Activated CD4-positive, alpha-beta T cell treated with anti-CD3 and anti-CD28 coated beads, Interleukin-2, amount 50 U/mL, for 24 hours (primary cell): ENCODE results near the gene BMF.

ENCODE experiments used
- DNase-seq, 2 donors: peaks; one replicate each; pipeline ENCODE4 v3.0.0-alpha.2; 2020; ENCODE audit warnings: low read depth in 1 of 2, low spot score in 1 of 2

Gene BMF

GRCh38 chr15:40067921-40068624 is 40.6 kb downstream of the BMF start:
- no peak for DNase-seq

GRCh38 chr15:40066589-40066988 is 42.1 kb downstream of the BMF start:
- DNase-seq, result no peak

- DNase-seq, result no peak
These were observed 43.5 kb downstream of the BMF start for GRCh38 chr15:40065166-40065565.

- no peak for DNase-seq
These were observed 44.3 kb downstream of the BMF start for GRCh38 chr15:40064231-40064894.

GRCh38 chr15:40063563-40064011 is 45.1 kb downstream of the BMF start:
- DNase-seq, result no peak

- DNase-seq, result no peak
These were observed 45.7 kb downstream of the BMF start for GRCh38 chr15:40062816-40063562.

GRCh38 chr15:40061212-40061901 is 47.3 kb downstream of the BMF start:
- no peak for DNase-seq

- DNase-seq, result no peak
These were observed 48.3 kb downstream of the BMF start for GRCh38 chr15:40060236-40060961.

- no peak for DNase-seq
These were observed 48.9 kb downstream of the BMF start for GRCh38 chr15:40059821-40060220.

GRCh38 chr15:40058476-40059140 is 50.1 kb downstream of the BMF start:
- DNase-seq, result no peak

GRCh38 chr15:40055576-40056293 is 52.9 kb downstream of the BMF start:
- DNase-seq, result no peak

GRCh38 chr15:40054855-40055575 is 53.7 kb downstream of the BMF start:
- no peak for DNase-seq

GRCh38 chr15:40054605-40054854 is 54.1 kb downstream of the BMF start:
- no peak for DNase-seq

- no peak for DNase-seq
These were observed 54.7 kb downstream of the BMF start for GRCh38 chr15:40053831-40054604.

- DNase-seq, result no peak
These were observed 55.4 kb downstream of the BMF start for GRCh38 chr15:40053079-40053830.

GRCh38 chr15:40052604-40053003 is 56.1 kb downstream of the BMF start:
- no peak for DNase-seq

GRCh38 chr15:40051616-40052415 is 56.9 kb downstream of the BMF start:
- no peak for DNase-seq
